Limb (tissue), 2 donors: ENCODE data around the gene EIF2B5.
"Not testable (repeated sequence)": the region's sequence is repeated elsewhere in the genome, so short reads cannot be mapped to it uniquely, and the experiment has no call there.

Experiments
- DNase-seq, 2 donors: peaks; one replicate each; pipeline ENCODE4 v3.0.0-alpha.2; 2016; ENCODE audit errors: extremely low spot score in 2 of 2

Gene EIF2B5

DNA sequence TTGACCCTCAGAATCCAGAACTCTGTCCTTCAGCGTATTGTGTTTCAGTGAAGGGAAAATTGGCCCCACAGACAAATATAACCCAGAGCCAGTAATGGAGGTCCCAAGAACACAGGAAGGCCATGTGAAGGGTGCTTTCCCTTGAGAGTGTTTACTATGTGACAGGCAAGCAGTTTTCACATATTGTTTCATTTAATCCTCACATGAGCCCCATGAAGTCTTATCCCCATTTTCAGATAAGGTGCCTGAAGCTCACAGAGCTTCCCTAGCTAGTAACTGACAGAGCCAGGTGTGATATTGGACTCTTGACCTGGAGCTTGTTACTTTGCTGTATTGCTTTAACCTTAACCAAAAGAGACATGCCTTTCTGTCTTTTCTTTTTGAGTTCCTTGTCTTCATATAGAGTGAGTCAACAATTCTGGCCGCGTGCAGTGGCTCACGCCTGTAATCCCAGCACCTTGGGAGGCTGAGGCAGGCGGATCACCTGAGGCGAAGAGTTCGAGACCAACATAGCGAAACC, 10.7 kb downstream of the EIF2B5 start:
- no peak for DNase-seq

DNA sequence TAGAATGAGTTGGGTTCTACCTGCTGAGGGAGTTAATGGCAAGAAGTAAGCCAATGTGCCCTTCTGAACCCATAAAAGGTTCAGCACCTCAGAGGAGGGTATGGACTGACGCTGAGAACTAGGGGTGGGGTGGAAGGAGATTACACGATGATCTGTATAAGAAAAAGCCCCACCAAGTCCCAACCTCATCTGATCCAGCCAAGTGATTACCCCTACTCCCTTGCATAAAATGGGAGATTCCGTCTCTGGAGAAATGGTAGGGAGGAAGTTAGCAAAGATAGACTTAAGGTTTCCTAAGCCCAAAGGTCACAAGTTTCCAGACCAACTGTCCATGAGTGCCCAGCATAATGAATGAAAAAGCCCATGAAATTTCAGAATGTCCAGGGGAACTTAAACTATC, 12.9 kb downstream of the EIF2B5 start:
- DNase-seq, result no peak

DNA sequence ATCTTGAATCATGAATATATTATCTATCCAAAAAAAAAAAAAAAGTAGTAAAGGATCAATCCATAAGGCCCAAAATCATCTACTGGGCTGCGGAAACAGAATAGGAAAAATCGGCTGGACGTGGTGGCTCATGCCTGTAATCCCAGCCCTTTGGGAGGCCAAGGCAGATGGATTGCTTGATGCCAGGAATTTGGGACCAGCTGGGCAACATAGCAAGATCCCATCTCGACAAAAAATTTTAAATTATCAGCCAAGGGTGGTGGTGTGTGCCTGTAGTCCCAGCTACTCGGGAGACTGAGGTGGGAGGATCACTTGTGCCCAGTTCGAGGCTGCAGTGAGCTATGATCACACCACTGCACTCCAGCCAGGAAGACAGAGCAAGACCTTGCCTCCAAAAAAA, 14.0 kb downstream of the EIF2B5 start:
- no peak for DNase-seq

DNA sequence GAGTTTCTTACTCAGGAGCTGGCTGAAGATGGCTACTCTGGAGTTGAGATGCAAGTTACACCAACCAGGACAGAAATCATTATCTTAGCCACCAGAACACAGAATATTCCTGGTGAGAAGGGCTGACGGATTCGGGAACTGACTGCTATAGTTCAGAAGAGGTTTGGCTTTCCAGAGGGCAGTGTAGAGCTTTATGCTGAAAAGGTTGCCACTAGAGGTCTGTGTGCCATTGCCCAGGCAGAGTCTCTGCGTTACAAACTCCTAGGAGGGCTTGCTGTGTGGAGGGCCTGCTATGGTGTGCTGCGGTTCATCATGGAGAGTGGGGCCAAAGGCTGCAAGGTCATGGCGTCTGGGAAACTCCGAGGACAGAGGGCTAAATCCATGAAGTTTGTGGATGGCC, 14.6 kb downstream of the EIF2B5 start:
- DNase-seq, result not testable (repeated sequence)

DNA sequence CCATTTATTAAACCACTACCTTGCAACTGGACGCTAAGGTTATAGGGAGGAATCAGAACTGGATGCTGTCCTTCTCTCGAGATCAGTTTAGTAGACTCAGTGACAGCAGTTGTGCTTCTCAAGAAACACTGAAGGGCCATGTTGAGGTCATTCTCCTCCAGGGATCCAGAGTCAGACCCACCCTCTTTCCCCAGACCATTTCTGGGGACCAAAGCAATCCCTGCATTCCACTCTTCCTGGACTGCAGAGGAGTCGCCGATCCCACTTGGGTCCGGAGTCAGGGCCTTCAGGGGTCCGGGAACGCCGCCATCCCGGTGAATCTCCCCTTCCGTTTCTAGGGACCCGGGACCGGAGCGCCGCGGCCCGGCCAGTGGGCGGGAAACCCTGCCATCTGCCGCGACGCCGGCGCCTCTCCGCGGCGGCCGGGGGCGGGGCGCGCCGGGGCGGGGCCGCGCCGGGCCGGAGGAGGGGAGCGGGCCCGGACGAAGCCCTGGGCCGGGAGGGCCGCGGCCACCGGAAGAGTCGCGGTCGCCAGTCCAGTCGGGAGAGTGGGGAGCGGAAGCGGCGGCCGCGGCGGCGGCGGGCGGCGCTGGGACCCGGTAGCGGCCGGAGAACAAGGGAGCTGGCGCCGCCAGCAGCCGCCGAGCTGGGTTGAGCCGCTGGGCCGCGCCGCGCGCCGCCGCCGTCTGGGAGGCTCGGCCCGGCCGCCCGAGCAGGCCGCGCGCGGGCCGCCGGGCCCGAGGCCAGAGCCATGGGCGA, 19.9 kb downstream of the EIF2B5 start, which contains the start of gene DVL3:
Gene DVL3 (plus strand): TSS at position 493 of the 759 bp plus-strand sequence. CDS start 259 bp downstream, at position 752.
- DNase-seq, result peak; percentile 65 to 78

DNA sequence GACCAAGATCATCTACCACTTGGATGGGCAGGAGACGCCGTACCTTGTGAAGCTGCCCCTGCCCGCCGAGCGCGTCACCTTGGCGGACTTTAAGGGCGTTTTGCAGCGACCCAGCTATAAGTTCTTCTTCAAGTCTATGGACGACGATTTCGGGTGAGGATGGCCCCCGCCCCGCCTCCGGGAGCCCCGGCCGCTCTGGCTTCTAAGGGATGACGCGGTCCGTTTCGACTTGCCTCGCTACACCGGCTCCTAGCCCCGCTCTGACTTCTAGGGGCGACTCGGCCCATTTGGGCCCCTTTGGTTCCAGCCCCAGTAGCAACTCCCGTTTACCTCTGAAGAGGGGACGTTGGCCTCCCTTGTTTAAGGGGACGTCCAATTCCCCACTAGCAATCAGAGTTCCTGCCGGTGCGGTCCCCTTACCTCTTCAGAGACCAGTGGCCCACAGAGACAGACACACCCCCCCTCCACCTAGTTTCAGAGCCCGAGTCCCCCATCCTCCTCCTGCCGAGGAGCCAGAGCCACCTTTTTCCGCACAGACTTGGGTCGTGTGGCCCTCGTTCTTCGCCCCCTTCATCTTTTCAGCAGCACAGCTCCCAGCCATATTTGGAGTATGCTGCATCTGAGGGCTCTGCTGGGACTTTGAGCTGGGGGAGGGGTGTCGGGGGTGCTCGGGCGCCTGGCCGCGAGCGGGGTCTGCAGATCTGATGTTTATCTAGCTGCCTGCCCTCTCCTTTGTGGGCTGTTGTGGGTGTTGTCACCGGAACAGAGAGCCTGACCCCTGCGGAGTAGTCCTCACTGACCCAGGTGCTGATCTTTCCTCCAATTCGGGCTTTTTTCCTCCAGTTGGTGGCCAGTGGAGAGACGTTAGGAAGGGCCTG, 20.7 kb downstream of the EIF2B5 start:
- peak in 1 of 2 donors; percentile 71 for DNase-seq

DNA sequence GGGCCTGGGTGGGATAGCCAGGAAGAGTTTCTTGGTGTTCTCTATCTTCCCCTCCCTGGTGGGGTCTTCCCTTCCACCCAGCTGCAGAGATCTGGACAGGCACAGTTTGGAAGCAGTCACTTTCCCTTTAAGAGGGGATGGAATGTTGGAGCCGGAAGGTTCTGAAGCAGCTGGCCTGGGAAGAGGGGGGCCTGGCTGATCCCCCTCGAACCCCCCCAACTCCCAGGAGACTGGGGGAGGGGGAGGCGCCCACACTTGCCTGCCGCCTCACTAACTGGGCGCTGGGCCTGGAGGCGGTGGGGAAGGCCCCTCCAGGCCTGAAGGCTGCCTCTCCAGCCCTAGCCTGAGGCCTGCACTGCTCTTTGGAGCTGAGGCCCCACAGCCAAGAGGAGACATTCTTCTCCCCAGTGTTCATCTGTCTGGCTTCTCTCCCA, 21.4 kb downstream of the EIF2B5 start:
- DNase-seq, result peak; percentile 73 to 85

DNA sequence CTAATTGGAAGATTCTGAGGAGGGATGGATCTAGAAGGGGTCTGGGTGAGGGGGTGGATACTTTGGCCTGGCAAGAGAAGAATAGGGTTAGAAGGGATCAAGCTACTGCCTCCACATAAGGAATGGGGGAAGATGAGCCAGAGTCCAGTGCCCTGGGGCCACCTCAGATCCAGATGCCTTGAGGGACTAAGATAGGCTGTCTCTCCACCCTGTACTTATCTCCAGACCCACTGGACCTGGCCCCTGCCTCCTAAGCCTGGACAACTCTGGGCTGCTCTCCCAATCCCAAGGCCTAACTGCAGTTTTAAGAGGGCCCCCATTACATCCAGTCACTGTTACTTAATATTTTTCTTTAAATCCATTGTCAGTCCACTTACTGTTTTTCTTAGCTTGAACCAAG, 22.0 kb downstream of the EIF2B5 start:
- no peak for DNase-seq

DNA sequence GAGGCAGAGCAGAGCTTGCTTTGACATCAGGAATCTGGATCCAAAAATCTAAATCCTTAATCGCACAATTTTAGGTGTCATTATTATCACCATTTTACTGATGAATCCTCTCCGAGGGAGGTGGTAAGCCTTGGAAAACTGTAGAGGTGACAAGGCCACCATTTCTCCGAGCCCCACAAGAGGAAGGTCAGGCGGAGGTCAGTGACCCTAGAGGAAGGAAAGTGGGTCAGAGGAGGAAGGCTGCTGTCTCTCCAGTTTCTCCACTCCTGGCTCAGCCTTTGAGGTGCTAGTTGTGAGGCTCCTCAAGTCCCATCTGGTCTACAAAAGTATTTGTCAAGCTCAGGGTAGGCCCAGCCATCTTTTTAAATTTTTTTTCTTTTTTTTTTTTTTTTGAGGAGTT, 23.2 kb downstream of the EIF2B5 start:
- DNase-seq, result no peak

DNA sequence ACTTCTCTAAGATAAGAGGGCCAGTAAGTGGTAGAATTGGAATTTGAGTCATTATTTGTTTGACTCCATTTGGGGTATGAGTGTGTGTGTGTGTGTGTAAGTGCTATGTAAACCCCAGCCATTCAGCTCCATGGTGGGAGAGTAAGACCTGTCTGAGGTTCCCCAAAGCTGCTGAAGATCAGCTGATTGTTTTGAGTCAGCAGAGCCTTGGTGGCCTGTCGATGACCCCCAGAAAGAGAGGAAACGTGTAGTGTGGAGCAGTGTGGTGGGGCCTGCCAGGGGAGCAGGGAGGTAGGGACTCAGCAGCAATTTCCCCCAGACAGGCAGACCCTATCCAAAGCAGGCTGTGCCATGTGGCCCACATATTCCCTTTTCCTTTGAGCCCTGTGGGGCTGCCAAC, 25.3 kb downstream of the EIF2B5 start:
- DNase-seq, result no peak

DNA sequence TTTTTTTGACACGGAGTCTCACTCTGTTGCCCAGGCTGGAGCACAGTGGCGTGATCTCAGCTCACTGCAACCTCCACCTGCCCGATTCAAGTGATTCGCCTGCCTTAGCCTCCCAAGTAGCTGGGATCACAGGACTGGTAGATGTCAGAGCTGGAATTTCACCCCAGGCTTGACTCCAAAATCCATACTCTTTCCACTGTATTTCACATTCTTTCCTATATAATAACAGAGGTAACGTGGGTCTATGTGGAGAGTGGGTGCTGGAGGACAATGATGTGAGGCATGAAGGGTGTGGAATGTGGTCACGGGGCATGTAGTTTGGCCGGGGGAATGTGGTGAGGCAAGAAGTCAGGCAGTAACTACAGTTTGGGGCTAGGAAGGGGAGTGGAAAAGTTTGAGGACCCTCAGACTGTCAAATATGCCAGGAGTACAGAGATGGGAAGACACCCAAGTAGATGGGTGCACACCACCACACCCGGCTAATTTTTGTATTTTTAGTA, 27.5 kb downstream of the EIF2B5 start:
- not testable (repeated sequence) for DNase-seq

DNA sequence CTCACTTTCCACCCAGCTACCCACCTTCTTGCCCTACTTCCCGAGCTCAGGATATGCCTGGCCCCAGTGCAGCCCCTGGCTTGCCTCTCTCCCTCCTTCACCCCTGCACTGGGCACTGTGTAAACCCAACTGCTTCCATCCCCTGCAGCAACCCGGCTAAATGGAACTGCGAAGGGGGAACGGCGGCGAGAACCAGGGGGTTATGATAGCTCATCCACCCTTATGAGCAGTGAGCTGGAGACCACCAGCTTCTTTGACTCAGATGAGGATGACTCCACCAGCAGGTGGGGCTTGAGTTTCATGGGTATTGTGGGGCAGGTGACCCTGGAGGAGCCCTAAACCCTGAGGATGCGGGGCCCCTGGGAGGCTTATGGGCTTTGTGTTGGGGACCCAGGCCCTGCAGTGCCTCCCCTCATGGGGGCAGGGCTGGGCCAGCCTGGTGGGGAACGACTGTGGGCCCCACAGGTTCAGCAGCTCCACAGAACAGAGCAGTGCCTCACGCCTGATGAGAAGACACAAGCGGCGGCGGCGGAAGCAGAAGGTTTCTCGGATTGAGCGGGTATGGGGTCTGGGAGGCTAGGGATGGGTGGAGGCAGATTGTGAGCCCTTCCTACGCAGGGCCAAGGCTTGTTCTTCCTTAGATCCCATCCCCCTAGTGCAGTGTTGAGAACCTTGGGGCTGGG, 29.6 kb downstream of the EIF2B5 start:
- no peak for DNase-seq

DNA sequence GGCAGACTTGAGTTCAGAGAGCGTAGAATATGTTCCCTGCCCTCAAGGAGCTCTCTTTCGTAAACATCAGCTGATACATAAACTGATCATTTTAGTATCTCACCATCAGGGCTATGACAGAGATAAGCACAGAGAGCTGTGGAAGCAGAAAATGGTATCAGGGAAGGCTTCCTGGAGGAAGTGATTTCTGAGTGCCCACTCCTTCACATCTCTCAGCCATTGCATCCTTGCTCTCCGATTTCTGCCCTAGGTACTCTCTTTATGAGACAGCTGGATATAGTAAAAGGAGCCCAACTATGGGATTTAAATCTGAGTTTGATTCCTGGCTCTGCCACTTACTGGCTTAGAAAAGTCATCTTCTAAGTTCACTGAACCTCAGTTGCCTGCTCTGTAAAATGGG, 30.4 kb downstream of the EIF2B5 start:
- no peak for DNase-seq

DNA sequence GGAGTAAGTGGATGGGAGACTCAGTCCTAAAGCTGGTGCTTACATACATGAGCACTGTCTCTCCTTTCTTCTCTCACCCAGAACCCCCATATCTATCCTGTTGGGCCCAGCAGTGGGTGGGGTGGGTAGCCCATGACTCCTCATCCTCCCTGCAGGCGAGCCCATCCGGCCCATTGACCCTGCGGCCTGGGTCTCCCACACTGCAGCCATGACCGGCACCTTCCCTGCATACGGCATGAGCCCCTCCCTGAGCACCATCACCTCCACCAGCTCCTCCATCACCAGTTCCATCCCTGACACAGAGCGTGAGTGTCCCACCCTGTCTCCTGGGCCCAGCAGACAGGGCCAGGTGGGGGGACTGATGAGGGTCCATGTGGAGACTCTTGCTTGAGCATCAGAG, 31.5 kb downstream of the EIF2B5 start:
- no peak for DNase-seq

DNA sequence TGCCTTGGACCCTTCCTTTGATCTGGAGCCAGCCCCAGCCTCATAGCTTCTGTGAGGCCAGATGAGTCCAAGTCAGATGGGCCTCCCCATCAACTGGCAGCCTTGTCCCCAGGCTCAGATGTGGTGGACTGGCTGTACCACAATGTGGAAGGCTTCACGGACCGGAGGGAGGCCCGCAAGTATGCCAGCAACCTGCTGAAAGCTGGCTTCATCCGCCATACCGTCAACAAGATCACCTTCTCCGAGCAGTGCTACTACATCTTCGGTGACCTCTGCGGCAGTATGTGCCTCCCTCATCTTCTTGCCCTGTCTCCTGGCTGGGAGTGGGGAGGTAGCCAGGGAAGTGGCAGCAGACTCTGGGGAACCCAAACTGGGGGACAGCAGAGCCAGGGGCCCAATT, 32.6 kb downstream of the EIF2B5 start:
- DNase-seq, result no peak

DNA sequence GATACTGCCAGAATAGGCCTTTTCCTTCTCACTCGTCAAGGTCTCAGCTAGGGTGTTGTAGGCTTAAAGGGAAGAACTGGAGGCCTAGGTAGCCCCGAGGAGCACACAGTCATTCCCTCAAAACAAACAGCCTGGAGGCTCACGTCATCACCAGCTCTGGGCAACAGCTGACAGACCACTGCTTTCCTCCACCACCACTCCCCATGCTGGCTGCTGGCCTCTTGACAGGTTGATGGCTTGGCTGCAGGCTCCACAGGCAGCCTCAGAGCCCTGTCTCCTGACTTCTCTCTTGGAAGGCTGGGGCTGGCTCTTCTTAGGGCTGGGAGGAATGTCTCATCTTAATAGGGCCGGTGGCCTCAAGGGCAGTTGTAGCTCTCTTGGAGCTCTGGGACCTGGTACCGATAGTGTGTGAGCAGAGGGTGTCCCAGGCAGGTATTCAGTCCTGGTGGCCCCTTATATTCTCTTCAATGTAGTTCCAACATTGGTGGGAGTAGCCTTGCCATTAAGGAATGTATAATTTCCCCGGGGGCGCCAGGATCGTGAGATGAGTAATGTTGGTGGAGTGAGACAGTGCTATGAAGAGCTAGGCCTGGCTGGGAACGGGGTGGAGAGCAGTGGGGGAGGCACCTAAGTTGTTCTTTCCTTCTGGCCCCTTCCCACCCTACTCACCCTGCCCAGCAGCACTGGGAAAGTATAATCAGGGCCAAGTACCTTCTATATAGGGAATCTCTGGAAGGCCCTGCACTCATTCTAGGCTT, 33.4 kb downstream of the EIF2B5 start:
- DNase-seq, result no peak

DNA sequence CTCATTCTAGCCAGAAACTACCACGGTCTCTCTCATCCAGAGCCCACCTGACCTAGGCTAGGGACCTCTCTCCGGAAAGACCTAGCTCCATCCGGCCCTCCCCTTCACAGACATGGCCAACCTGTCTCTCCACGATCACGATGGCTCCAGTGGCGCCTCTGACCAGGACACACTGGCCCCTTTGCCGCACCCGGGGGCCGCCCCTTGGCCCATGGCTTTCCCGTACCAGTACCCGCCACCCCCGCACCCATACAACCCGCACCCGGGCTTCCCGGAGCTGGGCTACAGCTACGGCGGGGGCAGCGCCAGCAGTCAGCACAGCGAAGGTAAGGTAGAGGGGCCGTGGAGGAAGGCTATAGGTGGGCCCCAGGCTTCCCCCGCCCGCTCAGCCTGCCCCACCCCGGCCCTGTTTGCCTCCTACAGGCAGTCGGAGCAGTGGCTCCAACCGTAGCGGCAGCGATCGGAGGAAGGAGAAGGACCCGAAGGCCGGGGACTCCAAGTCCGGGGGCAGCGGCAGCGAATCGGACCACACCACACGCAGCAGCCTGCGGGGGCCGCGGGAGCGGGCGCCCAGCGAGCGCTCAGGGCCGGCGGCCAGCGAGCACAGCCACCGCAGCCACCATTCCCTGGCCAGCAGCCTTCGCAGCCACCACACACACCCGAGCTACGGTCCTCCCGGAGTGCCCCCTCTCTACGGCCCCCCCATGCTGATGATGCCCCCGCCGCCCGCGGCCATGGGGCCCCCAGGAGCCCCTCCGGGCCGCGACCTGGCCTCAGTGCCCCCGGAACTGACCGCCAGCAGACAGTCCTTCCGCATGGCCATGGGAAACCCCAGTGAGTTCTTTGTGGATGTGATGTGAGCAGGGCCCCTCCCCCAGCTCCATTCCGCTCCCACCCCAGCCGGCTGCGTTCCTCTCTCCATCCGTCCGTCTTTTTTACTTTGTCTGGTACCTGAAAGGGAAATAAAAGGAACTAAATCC, 35.0 kb downstream of the EIF2B5 start:
- no peak for DNase-seq

DNA sequence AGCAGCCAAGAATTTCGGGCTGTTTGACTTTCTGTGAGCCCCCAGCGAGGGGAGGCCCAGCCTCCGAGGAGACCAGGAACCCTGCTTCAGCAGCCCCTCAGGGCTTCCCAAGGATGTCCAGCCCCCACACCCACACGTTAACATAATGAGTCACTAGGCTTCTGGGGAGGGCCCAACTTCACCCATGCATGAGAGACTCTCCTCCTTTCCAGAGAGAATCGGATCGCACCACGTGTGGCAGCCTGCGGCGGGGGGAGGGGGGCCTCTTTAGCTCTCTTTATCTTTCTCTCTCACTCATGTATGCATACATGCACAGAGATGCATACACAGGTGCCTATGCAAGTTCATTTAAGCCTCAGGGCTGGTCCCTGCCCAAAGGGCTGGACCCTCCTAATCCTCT, 36.4 kb downstream of the EIF2B5 start:
- no peak for DNase-seq

DNA sequence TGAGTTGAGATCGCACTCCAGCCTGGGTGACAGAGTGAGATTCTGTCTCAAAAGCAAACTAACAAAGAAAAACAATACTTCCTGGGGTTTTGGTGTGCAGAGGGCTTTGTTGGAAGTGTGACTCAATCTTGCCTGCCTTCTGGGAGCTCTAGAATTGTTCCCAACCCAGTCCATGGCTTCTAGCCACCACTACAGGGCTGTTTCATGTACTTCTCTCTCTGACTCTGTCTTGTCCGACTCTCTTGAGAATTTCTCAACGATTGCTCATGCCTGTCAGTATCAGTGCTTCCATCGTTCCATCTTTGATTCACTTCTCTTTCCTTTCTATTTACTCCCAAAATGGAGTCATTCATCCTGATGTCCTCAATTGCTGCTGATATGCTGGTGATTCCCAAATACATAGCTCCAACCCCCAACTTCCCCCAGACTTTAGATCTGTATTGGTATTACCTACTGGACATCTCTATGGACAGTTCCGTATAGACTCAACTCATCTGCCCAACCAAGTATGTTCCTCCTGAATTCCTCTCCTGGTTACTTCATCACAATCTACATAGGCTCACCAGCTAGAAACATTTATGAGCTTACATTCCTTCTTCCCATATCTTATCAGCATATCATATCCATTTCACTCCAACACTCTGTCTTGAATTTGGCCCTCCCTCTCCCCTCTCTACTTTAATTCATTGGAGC, 37.7 kb downstream of the EIF2B5 start:
- DNase-seq, result no peak
